Measurements from ENCODE around the gene SPIN2A.
A peak's percentile ranks its signal among the peaks of the same experiment; 100 is the strongest.
"Not testable (repeated sequence)": the region's sequence is repeated elsewhere in the genome, so short reads cannot be mapped to it uniquely, and the experiment has no call there.

Gene SPIN2A
- 0 reads per million in 2 experiments for total RNA-seq

GRCh38 chrX:57137073-57137472 is at the start of gene SPIN2A:
TSS of gene SPIN2A (minus strand) at chrX:57137397. CDS start at chrX:57136597, 800 bp downstream.
- DNase-seq (ENCODE audit: low read depth) = not testable (repeated sequence)

GRCh38 chrX:57178605-57179004 is 41.4 kb upstream of the SPIN2A start:
- no peak for DNase-seq (ENCODE audit: low read depth)

- DNase-seq (ENCODE audit: low read depth) = no peak
Measured at GRCh38 chrX:57177070-57177469, 39.9 kb upstream of the SPIN2A start.

DNA sequence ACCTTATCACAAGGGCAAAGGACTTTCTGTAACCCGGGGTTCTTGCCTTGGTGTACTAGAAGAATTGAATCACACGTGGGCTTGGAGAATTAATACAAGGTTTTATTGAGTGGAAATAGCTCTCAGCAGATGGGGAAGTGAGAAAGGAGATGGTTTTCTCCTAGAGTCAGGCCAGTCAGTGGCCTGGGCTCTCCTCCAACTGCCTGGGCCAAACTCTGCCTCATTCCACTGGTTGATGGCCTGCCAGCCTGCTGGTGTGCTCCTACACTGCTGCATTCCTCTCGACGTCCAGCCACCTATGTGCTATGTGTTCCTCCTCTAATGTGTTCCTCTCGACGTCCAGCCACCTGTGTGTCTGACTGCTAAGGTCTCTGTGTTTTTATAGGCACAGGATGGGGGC is 35.3 kb upstream of the SPIN2A start:
- DNase-seq (ENCODE audit: low read depth) = no peak

DNA sequence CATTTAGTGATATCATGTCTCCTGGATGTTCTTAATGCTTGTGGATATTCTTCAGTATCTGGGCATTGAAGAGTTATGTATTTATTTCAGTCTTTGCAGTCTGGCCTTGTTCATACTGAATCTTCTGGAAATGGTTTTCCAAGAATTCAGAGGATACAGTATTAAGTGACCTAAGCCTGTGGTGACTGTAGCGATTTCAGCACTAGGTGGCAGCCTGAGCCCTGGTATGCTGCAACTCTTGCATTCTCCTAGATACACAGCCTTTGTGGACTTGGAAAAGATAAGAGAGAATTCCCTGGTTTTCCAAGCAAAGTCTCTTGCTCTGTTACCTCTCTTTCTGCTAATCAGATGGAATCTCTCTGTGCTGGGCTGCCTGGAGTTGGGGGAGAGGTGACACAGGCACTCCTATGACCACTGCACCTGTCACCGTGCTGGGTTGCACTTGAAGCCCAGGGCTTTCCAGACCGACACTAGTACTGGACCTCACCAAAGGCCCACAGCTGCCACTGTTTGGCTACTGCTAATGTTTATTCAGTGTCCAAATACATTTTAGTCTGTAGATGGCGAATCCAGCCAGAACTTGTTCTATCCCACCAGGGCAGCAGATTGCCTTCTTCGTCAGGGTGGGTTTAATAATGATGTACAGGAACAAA is 19.3 kb upstream of the SPIN2A start:
- DNase-seq (ENCODE audit: low read depth) = no peak

DNA sequence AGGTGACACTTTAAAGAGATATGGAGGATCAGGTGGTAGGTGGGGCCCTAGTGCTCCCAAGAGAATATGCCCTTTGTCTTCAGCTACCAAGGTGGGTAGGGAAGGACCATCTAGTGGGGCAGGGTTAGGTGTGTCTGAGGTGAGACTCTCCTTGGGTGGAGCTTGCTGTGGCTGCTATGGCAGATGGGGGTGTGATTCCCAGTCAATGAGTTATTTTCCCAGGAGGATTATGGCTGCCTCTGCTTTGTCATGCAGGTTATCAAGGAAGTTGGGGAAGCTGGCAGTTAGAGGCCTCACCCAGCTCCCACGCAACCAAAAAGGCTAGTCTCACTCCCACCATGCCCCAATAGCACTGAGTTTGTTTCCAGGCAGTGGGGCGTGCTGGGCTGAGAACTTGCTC is 18.0 kb upstream of the SPIN2A start:
- no peak for DNase-seq (ENCODE audit: low read depth)

GRCh38 chrX:57152222-57152621 is 15.0 kb upstream of the SPIN2A start:
- DNase-seq (ENCODE audit: low read depth) = not testable (repeated sequence)

GRCh38 chrX:57138674-57139073 is 1.5 kb upstream of the SPIN2A start:
- DNase-seq (ENCODE audit: low read depth) = no peak

DNA sequence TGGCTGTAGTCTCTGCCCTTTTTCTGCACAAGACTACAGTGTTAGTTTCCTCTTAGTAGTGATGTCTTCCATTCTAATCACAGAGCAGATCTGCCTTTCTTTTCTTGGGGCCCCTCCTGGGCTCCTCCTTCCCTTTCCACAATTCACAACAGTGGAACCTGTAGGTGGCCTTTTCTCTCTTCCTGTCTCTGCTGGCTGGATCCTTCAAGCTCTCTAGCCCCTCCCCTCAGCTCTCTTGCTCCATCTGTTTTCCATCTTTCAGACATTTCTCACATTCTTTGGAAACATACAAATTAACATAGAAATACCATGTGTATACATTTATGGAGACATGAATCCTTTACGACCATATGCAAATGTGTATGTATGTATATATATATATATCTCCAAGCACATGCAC is 304 bp upstream of the SPIN2A start:
- DNase-seq (ENCODE audit: low read depth) = no peak

- not testable (repeated sequence) for DNase-seq (ENCODE audit: low read depth)
Measured at GRCh38 chrX:57136589-57136988, 608 bp downstream of the SPIN2A start.

- no peak for DNase-seq (ENCODE audit: low read depth)
Measured at GRCh38 chrX:57135287-57135686, 1.9 kb downstream of the SPIN2A start.

- no peak for DNase-seq (ENCODE audit: low read depth)
Measured at GRCh38 chrX:57134702-57135101, 2.5 kb downstream of the SPIN2A start.

DNA sequence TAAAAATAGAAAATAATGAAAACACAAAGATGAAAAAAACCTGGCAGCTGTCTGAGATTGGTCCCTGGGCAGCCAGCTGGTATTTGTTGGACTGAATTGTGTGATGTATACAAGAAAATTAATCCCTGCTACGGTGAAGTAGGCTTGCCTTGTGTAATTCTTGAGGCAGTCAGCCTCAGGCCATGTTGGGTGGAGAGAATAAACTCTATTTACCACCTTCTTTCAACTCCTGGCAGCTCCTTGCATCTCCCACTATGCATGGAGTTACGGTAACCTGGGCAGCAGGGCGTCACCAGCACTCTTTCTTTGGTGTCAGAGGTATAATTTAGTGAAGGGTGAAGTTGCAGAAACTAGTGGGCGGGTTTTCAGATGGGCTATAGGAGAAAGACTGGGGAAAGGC is 3.5 kb downstream of the SPIN2A start:
- no peak for DNase-seq (ENCODE audit: low read depth)

DNA sequence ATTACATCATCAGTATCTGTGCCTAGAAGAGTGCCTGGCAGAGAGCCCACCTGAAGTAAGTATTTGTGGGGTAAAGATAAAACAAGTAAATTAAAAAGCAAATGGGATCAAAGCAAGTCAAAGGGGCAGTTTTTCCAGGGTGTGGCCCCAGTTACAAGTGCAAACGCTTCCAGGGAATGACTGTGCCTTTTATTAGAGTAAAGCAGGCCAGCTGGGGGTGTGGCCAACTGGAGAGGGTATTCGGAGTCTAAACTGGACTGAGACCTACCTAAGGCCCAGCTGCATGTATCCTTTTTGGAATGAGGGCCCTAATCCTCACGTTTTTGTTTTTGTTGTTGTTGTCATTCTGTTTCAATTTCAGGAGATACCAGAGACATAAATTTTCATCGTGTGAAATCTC is 3.9 kb downstream of the SPIN2A start:
- not testable (repeated sequence) for DNase-seq (ENCODE audit: low read depth)

GRCh38 chrX:57132046-57132445 is 5.2 kb downstream of the SPIN2A start:
- no peak for DNase-seq (ENCODE audit: low read depth)

DNA sequence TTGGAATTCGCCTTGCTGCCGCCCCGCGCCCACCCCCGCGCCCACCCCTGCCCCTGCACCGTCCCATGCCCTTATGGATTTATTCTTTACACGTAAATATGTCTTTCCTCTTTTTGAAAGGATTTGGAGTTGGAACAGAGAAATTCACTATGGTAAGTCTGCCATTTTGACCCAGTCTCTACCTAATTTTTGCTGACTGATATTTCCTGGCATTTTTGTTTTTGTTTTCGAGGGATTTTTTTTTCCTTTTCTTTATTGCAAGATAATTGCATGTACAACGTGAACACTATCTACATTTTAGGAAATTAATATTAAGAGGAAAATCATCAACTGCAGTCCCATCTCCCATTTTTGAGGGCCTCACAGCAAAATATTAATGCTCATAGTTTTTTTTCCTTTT is 15.4 kb downstream of the SPIN2A start:
- DNase-seq (ENCODE audit: low read depth) = no peak

- DNase-seq (ENCODE audit: low read depth) = peak; percentile 57
Measured at GRCh38 chrX:57121162-57121755, 15.9 kb downstream of the SPIN2A start, which contains the start of gene SPIN2B. TSS of gene SPIN2B (minus strand) at chrX:57121548.

- DNase-seq (ENCODE audit: low read depth) = not testable (repeated sequence)
Measured at GRCh38 chrX:57120619-57121161, 16.5 kb downstream of the SPIN2A start.

DNA sequence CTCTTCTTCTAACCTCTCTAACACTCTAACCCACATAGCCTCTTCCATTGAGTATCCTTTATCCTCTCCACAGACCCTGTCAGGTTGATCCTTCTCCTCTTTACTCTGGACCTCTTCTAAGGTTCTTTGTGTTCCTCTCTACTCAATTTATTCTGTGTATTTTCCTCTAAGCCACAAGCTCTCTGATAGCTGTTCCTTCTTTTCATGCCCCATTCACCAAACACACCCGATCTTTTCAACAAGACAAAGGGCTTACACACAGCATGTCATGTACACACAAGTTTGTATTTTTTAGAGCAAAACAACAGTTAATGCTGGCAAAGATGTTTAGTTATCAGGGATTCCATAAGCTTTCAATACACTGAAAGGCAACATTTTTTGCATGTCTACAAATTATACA is 17.8 kb downstream of the SPIN2A start:
- no peak for DNase-seq (ENCODE audit: low read depth)

DNA sequence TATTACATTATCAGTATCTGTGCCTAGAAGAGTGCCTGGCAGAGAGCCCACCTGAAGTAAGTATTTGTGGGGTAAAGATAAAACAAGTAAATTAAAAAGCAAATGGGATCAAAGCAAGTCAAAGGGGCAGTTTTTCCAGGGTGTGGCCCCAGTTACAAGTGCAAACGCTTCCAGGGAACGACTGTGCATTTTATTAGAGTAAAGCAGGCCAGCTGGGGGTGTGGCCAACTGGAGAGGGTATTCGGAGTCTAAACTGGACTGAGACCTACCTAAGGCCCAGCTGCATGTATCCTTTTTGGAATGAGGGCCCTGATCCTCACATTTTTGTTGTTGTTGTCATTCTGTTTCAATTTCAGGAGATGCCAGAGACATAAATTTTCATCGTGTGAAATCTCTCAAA is 19.6 kb downstream of the SPIN2A start:
- DNase-seq (ENCODE audit: low read depth) = not testable (repeated sequence)

DNA sequence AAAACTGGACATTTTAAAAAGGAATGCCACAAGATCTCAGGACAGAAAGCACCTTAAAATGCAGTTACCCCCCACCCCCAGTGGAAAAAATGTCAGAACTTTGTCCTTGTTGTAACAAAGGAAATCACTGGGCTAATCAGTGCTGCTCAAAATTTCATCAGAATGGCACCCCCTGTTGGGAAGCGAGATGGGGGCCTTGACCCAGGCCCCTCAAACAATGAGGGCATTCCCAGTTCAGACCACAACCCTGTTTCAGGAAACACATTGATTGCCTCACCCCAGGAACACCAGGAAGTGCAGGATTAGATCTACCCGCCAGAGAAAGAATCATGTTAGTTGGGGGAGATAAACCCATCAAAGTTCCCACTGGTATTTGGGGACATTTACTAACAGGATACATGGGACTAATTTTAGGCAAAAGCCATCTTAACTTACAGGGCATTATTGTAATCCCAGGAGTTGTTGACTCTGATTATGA is 32.2 kb downstream of the SPIN2A start:
- no peak for DNase-seq (ENCODE audit: low read depth)

DNA sequence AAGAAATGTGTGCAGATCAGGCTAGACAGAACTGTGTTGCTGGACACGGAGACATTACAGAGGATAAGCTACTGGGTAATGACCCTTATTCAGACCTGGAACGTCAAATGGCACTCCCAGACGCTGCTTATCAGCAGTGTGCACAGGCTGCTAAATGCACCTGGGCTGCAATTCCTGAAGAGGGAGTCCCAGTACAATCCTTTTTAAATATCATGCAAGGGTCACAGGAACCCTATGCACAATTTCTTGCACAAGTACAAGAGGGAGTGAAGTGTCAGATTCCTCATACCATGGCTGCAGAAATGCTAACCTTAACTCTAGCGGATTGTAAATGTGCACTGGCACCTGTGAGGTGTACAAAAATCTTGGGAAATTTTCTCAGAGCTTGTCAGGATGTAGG is 32.8 kb downstream of the SPIN2A start:
- no peak for DNase-seq (ENCODE audit: low read depth)

DNA sequence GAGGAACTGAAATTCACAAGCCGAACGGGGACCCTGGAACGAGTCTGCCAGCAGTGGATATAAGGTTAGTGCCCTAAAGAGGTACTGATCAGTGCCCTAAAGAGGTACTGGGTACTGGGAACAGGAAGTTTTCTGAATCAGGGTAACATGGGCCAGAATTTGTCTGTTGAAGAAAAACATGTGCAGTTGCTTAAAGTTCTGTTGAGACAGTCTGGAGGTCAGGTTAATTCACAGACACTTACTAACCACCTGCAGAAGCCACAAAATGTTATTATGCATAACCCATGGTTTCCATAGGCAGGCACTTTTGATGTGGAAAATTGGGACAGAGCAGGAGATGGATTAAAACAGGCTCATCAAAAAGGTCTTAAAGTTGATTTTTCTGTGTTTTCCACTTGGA is 33.7 kb downstream of the SPIN2A start:
- no peak for DNase-seq (ENCODE audit: low read depth)
